Measurements from ENCODE around the gene HERC2.
"Not testable (repeated sequence)": the region's sequence is repeated elsewhere in the genome, so short reads cannot be mapped to it uniquely, and the experiment has no call there.

HERC2 gene

GRCh38 chr15:28273468-28273867 lies 48.5 kb downstream of the HERC2 start:
- DNase-seq: no peak

GRCh38 chr15:28272587-28272986 lies 49.4 kb downstream of the HERC2 start:
- DNase-seq: no peak

- no peak for DNase-seq
These were observed 50.2 kb downstream of the HERC2 start for GRCh38 chr15:28271697-28272260.

- no peak for DNase-seq
These were observed 52.9 kb downstream of the HERC2 start for GRCh38 chr15:28269097-28269496.

GRCh38 chr15:28267727-28268126 lies 54.3 kb downstream of the HERC2 start:
- no peak for DNase-seq

GRCh38 chr15:28265334-28266019 lies 56.5 kb downstream of the HERC2 start:
- DNase-seq: no peak

- DNase-seq: no peak
These were observed 57.8 kb downstream of the HERC2 start for GRCh38 chr15:28264166-28264565.

- DNase-seq: no peak
These were observed 59.5 kb downstream of the HERC2 start for GRCh38 chr15:28262438-28262837.

GRCh38 chr15:28260722-28261121 lies 61.3 kb downstream of the HERC2 start:
- DNase-seq: no peak

- DNase-seq: no peak
These were observed 61.7 kb downstream of the HERC2 start for GRCh38 chr15:28260317-28260716.

- DNase-seq: no peak
These were observed 66.0 kb downstream of the HERC2 start for GRCh38 chr15:28255965-28256364.

- no peak for DNase-seq
These were observed 69.1 kb downstream of the HERC2 start for GRCh38 chr15:28252831-28253230.

- DNase-seq: no peak
These were observed 75.4 kb downstream of the HERC2 start for GRCh38 chr15:28246605-28247004.

GRCh38 chr15:28243901-28244300 lies 78.1 kb downstream of the HERC2 start:
- no peak for DNase-seq

- DNase-seq: no peak
These were observed 78.6 kb downstream of the HERC2 start for GRCh38 chr15:28243399-28243798.

GRCh38 chr15:28238296-28238695 lies 83.7 kb downstream of the HERC2 start:
- not testable (repeated sequence) for DNase-seq

- not testable (repeated sequence) for DNase-seq
These were observed 90.2 kb downstream of the HERC2 start for GRCh38 chr15:28231743-28232142.

GRCh38 chr15:28231336-28231735 lies 90.6 kb downstream of the HERC2 start:
- DNase-seq: not testable (repeated sequence)

- DNase-seq: not testable (repeated sequence)
These were observed 92.9 kb downstream of the HERC2 start for GRCh38 chr15:28228990-28229640.

GRCh38 chr15:28228096-28228495 lies 93.9 kb downstream of the HERC2 start:
- no peak for DNase-seq

GRCh38 chr15:28227303-28227702 lies 94.7 kb downstream of the HERC2 start:
- not testable (repeated sequence) for DNase-seq

- DNase-seq: not testable (repeated sequence)
These were observed 99.4 kb downstream of the HERC2 start for GRCh38 chr15:28222612-28223011.

- DNase-seq: not testable (repeated sequence)
These were observed 100.3 kb downstream of the HERC2 start for GRCh38 chr15:28221696-28222095.

GRCh38 chr15:28219116-28219515 lies 102.9 kb downstream of the HERC2 start:
- DNase-seq: no peak

Measured in activated gamma-delta T cell (primary cell).